A673 (cell line): ENCODE results near the gene ARHGEF2. TPM values are rescaled to one million over a fixed set of nuclear protein-coding genes. Genes with fewer than 3 reads are reported as not detected.

ENCODE experiments used
- Bru-seq: library from RNA; stranded (reverse); fragments of 400-500 nt; gene quantifications from one replicate; lab custom pipeline; 2021; lab: Mats Ljungman, UMichigan
- BruChase-seq, 2 experiments: library from RNA; stranded (reverse); fragments of 400-500 nt; gene quantifications; one replicate each; lab custom pipeline; 2021; lab: Mats Ljungman, UMichigan
- BruUV-seq: library from RNA; stranded (reverse); fragments of 400-500 nt; replicated peaks from 2 replicates; lab custom pipeline; 2021; lab: Mats Ljungman, UMichigan
- CTCF ChIA-PET: fragments of 300-600 bp; sonication (Branson Sonifier 250); formaldehyde crosslinking; loops from one replicate; lab custom pipeline; 2022; ENCODE audit warnings: antibody characterized with exemption; lab: Charles Lee
- POLR2A ChIA-PET: fragments of 300-600 bp; sonication (Branson Sonifier 250); formaldehyde crosslinking; loops from one replicate; lab custom pipeline; 2022; ENCODE audit warnings: antibody characterized with exemption; ENCODE audit not compliant: low non-redundant PET; lab: Charles Lee
- DNase-seq: peaks from one replicate; pipeline ENCODE4 v3.0.0-alpha.2; 2015; ENCODE audit warnings: low spot score
- H3K27ac ChIP-seq: fragments of 200-600 bp; sonication (generic); 2 replicates; pipeline ENCODE4 v1.5.1; 2016; ENCODE audit warnings: mixed run types, low read depth, mild to moderate bottlenecking, mixed read lengths, antibody characterized with exemption, low read length; ENCODE audit not compliant: poor library complexity, severe bottlenecking
- H3K27me3 ChIP-seq: fragments of 200-600 bp; sonication (generic); replicated peaks from 2 replicates; pipeline ENCODE4 v1.6.1; 2017; ENCODE audit warnings: mixed run types, low read depth, mild to moderate bottlenecking, mixed read lengths, antibody characterized with exemption, low read length; ENCODE audit not compliant: insufficient read depth, poor library complexity
- H3K36me3 ChIP-seq: fragments of 200-600 bp; sonication (generic); 2 replicates; pipeline ENCODE4 v1.6.1; 2016; ENCODE audit warnings: mixed run types, mild to moderate bottlenecking, mixed read lengths, antibody characterized with exemption, low read length; ENCODE audit not compliant: insufficient read depth, poor library complexity, severe bottlenecking
- H3K4me1 ChIP-seq: fragments of 200-600 bp; sonication (generic); 2 replicates; pipeline ENCODE4 v1.6.1; 2017; ENCODE audit warnings: mixed run types, mild to moderate bottlenecking, mixed read lengths, antibody characterized with exemption, low read length; ENCODE audit not compliant: insufficient read depth, poor library complexity, severe bottlenecking
- H3K4me3 ChIP-seq: fragments of 200-600 bp; sonication (generic); 2 replicates; pipeline ENCODE4 v1.5.1; 2016; ENCODE audit warnings: low read depth, mixed run types, mild to moderate bottlenecking, mixed read lengths, low read length; ENCODE audit not compliant: poor library complexity, severe bottlenecking
- H3K9me3 ChIP-seq: fragments of 200-600 bp; sonication (generic); 2 replicates; pipeline ENCODE4 v1.6.1; 2016; ENCODE audit warnings: mixed run types, low read depth, mild to moderate bottlenecking, mixed read lengths, antibody characterized with exemption, low read length; ENCODE audit not compliant: poor library complexity, severe bottlenecking
- CTCF ChIP-seq: fragments of 300-800, 200-600 bp; sonication (generic); conservative IDR thresholded peaks from 2 replicates; pipeline ENCODE4 v1.5.1; 2017; ENCODE audit warnings: low read depth, mild to moderate bottlenecking, antibody characterized with exemption, low read length, moderate library complexity, mixed read lengths
- EZH2 ChIP-seq: fragments of 200-600 bp; sonication (generic); IDR thresholded peaks from 2 replicates; pipeline ENCODE4 v1.6.1; 2017; ENCODE audit warnings: borderline replicate concordance, low read depth, mild to moderate bottlenecking, mixed read lengths, antibody characterized with exemption, low read length; ENCODE audit not compliant: poor library complexity, severe bottlenecking
- intact Hi-C: fragments of 100-400 bp; cut with micrococcal nuclease; formaldehyde crosslinking; loops from one replicate; pipeline ENCODE4 v1.10.0; 2022; ENCODE audit not compliant: unreplicated experiment
- long read RNA-seq: library from polyadenylated mRNA; stranded (forward); transcript quantifications from one replicate; pipeline ENCODE4 v2.0.0, GENCODE V29; 2022
- total RNA-seq: library from RNA; stranded (reverse); gene quantifications from 2 replicates; pipeline ENCODE4 v1.2.3, GENCODE V29; 2021

The ARHGEF2 gene
- total RNA-seq (148 and 161 TPM in 2 replicates), Bru-seq, nascent RNA (percentile 73 among the genes with signal in this experiment), BruChase-seq, experiment 1, labeled RNA remaining after a 2-hour chase (percentile 75 among the genes with signal in this experiment), BruChase-seq, experiment 2, labeled RNA remaining after a 6-hour chase (percentile 80 among the genes with signal in this experiment)
- long read RNA-seq, full-length matches to known transcripts, result 4 of 31 reads
- long read RNA-seq, partial matches to known transcripts, result 10 of 31 reads
- long read RNA-seq, other reads (novel, unspliced or antisense), result 17 of 31 reads

GRCh38 chr1:155978325-155978972 lies at the start of gene ARHGEF2:
Gene ARHGEF2 (minus strand): TSS chr1:155978547. CDS start chr1:155978427, 120 bp downstream.
- no peak for TF ChIP-seq EZH2
- peak; percentile 49; the same call in 1 of the 2 replicates for TF ChIP-seq CTCF
- H3K9me3 ChIP-seq, result no peaks in the 10 kb centered on the region
- no TSS peak for BruUV-seq
- H3K4me1 ChIP-seq, result peaks cover 76% of the 10 kb centered on the region
- intact Hi-C loops, result loop anchor here (5.0 kb wide), 1 partner anchor 36 kb away; the partner anchor contains the start of gene RXFP4
- ChIA-PET CTCF (interaction anchor here (0.6 to 0.7 kb wide), 7 partner anchors 11 to 358 kb away, joined by 3 to 7 read pairs (median 3); no protein-coding TSS in a partner anchor), POLR2A (interaction anchor here (0.6 kb wide), 3 partner anchors 37 to 1575 kb away, joined by 7 to 17 read pairs (median 7); no protein-coding TSS in a partner anchor)
- peak within 1 kb of the TSS; percentile 95 for H3K27ac ChIP-seq
- H3K4me3 ChIP-seq, result peak within 1 kb of the TSS; percentile 95
- peak; percentile 89 for DNase-seq
- no peaks in the 10 kb centered on the region for H3K36me3 ChIP-seq
- H3K27me3 ChIP-seq, result no peaks in the 10 kb centered on the region

GRCh38 chr1:156026588-156026987 lies 48.2 kb upstream of the ARHGEF2 start:
- no peak overlapping the region for H3K4me3 ChIP-seq
- no peaks in the 10 kb centered on the region for H3K27me3 ChIP-seq
- no peaks in the 10 kb centered on the region for H3K9me3 ChIP-seq
- no peak overlapping the region for H3K27ac ChIP-seq
- no TSS peak for BruUV-seq
- ChIA-PET POLR2A (no interaction called here), CTCF (interaction anchor here (0.7 to 1.1 kb wide), 3 partner anchors 27 to 41 kb away, joined by 3 to 13 read pairs (median 10); partner anchors contain the start of genes LAMTOR2 and UBQLN4)
- no peak for TF ChIP-seq CTCF
- DNase-seq, result no peak
- H3K4me1 ChIP-seq, result no peaks in the 10 kb centered on the region
- intact Hi-C loops, result loop anchor here (10.0 kb wide), 1 partner anchor 108 kb away; no protein-coding TSS in a partner anchor
- no peaks in the 10 kb centered on the region for H3K36me3 ChIP-seq

GRCh38 chr1:156025876-156026275 lies 47.5 kb upstream of the ARHGEF2 start:
- Histone ChIP-seq H3K9me3 (no peaks in the 10 kb centered on the region), H3K27me3 (no peaks in the 10 kb centered on the region), H3K4me1 (no peaks in the 10 kb centered on the region), H3K4me3 (no peak overlapping the region), H3K36me3 (no peaks in the 10 kb centered on the region), H3K27ac (no peak overlapping the region)
- TF ChIP-seq EZH2 (no peak), CTCF (peak; percentile 84)
- ChIA-PET CTCF (interaction anchor here (0.7 to 1.1 kb wide), 3 partner anchors 26 to 41 kb away, joined by 3 to 13 read pairs (median 10); partner anchors contain the start of genes LAMTOR2 and UBQLN4), POLR2A (interaction anchor here (0.6 kb wide), 1 partner anchor 10 kb away, joined by 3 read pairs; no protein-coding TSS in a partner anchor)
- intact Hi-C loops, result loop anchor here (10.0 kb wide), 1 partner anchor 109 kb away; no protein-coding TSS in a partner anchor
- DNase-seq, result peak; percentile 78
- BruUV-seq, result no TSS peak
